Glutamatergic neuron (in vitro differentiated cells): ENCODE data around the gene STK24. TPM values are rescaled to one million over a fixed set of nuclear protein-coding genes. Genes with fewer than 3 reads are reported as not detected.

Source experiments
- DNase-seq: peaks from one replicate; pipeline ENCODE4 v3.0.0; 2022
- H3K27ac Mint-ChIP-seq: one replicate; pipeline ENCODE4 v1.8.0; 2020; ENCODE audit warnings: mild to moderate bottlenecking, mixed read lengths, inconsistent platforms; ENCODE audit not compliant: unreplicated experiment
- H3K27me3 Mint-ChIP-seq: one replicate; pipeline ENCODE4 v1.8.0; 2020; ENCODE audit warnings: mild to moderate bottlenecking, moderate library complexity, mixed read lengths, inconsistent platforms; ENCODE audit not compliant: unreplicated experiment
- H3K36me3 Mint-ChIP-seq: one replicate; pipeline ENCODE4 v1.8.0; 2020; ENCODE audit warnings: mild to moderate bottlenecking, mixed read lengths, inconsistent platforms; ENCODE audit not compliant: unreplicated experiment
- H3K4me1 Mint-ChIP-seq: one replicate; pipeline ENCODE4 v1.8.0; 2020; ENCODE audit warnings: mild to moderate bottlenecking, low read depth, mixed read lengths, inconsistent platforms; ENCODE audit not compliant: unreplicated experiment
- H3K4me3 Mint-ChIP-seq: one replicate; pipeline ENCODE4 v1.8.0; 2020; ENCODE audit warnings: mild to moderate bottlenecking, mixed read lengths, inconsistent platforms; ENCODE audit not compliant: unreplicated experiment
- H3K9me3 Mint-ChIP-seq: one replicate; pipeline ENCODE4 v1.8.0; 2020; ENCODE audit warnings: mild to moderate bottlenecking, moderate library complexity, mixed read lengths, inconsistent platforms; ENCODE audit not compliant: unreplicated experiment
- total RNA-seq: library from RNA; stranded (reverse); fragmentation: NEBNext Ultra II Directional; extraction: Animal tissue kit (Norgen Biotek cat#: 25700); gene quantifications from one replicate; pipeline ENCODE4 v1.2.1, GENCODE V29; 2021; ENCODE audit not compliant: unreplicated experiment
- TF ChIP-seq, protein P1 (sequence below): fragments of 200-600 bp; sonication (generic); IDR thresholded peaks from one replicate; pipeline ENCODE4 v1.5.0; 2021; ENCODE audit not compliant: partially characterized antibody, unreplicated experiment

The STK24 gene
- total RNA-seq, 1 donor from 2014 or later, result 188 TPM

DNA sequence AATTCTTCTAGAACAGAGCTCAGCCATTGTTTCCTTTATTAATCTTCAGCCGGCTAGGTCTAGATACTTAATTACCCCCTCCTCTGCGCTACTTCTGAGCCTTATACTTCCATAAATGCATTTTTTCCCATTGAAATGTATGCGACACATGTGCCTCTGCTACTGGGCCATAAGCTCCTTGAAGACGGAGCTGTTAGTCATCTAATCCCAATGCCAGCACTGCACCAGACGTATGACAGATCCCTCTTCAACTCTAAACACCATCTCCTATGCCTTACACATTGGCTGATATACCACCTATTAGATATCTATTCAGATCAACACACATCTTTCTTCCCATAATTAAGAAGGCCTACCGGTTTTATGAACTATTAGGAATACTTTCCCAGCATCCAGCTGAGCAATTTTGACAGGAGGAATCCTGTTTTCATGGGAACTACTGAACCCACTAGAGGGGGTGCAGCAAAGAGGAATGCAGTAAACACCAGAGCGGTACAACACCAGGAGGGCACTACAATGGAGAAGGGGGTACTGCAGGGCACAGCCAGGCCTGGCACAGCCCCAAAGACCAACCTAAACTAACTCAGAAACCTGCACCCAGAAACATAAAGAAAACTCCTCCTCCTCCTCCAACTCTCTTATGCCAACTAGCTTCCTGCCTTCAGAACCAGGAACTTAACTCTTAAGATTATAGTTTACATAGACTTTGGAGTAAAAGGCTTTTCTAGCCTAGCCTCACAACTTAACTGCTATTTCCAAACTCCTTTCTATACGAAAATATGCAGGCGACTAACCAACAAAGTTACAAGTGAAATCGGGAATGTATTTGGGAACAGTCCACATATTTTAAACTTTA, 18.7 kb downstream of the STK24 start:
- H3K27ac Mint-ChIP-seq, result no peak overlapping the region
- TF ChIP-seq, protein P1, sequence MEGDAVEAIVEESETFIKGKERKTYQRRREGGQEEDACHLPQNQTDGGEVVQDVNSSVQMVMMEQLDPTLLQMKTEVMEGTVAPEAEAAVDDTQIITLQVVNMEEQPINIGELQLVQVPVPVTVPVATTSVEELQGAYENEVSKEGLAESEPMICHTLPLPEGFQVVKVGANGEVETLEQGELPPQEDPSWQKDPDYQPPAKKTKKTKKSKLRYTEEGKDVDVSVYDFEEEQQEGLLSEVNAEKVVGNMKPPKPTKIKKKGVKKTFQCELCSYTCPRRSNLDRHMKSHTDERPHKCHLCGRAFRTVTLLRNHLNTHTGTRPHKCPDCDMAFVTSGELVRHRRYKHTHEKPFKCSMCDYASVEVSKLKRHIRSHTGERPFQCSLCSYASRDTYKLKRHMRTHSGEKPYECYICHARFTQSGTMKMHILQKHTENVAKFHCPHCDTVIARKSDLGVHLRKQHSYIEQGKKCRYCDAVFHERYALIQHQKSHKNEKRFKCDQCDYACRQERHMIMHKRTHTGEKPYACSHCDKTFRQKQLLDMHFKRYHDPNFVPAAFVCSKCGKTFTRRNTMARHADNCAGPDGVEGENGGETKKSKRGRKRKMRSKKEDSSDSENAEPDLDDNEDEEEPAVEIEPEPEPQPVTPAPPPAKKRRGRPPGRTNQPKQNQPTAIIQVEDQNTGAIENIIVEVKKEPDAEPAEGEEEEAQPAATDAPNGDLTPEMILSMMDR, result no peak
- peaks cover 38% of the 10 kb centered on the region for H3K4me1 Mint-ChIP-seq
- peaks cover 2% of the 10 kb centered on the region for H3K27me3 Mint-ChIP-seq
- no peak for DNase-seq
- no peaks in the 10 kb centered on the region for H3K36me3 Mint-ChIP-seq
- peaks cover 7% of the 10 kb centered on the region for H3K9me3 Mint-ChIP-seq
- peak overlapping the region; percentile 50 for H3K4me3 Mint-ChIP-seq

- peaks cover 42% of the 10 kb centered on the region for H3K4me1 Mint-ChIP-seq
- no peak overlapping the region for H3K27ac Mint-ChIP-seq
- peaks cover 5% of the 10 kb centered on the region for H3K27me3 Mint-ChIP-seq
- DNase-seq, result no peak
- no peaks in the 10 kb centered on the region for H3K36me3 Mint-ChIP-seq
- H3K4me3 Mint-ChIP-seq, result no peak overlapping the region
- H3K9me3 Mint-ChIP-seq, result peaks cover 7% of the 10 kb centered on the region
- TF ChIP-seq, protein P1, result no peak
Measured at GRCh38 chr13:98556968-98557631, 19.8 kb downstream of the STK24 start.

- DNase-seq, result no peak
- no peaks in the 10 kb centered on the region for H3K36me3 Mint-ChIP-seq
- H3K9me3 Mint-ChIP-seq, result peaks cover 7% of the 10 kb centered on the region
- peaks cover 41% of the 10 kb centered on the region for H3K4me1 Mint-ChIP-seq
- no peak overlapping the region for H3K27ac Mint-ChIP-seq
- TF ChIP-seq, protein P1, result no peak
- peaks cover 5% of the 10 kb centered on the region for H3K27me3 Mint-ChIP-seq
- H3K4me3 Mint-ChIP-seq, result no peak overlapping the region
Measured at GRCh38 chr13:98556142-98556816, 20.6 kb downstream of the STK24 start.

GRCh38 chr13:98549728-98550317, 27.1 kb downstream of the STK24 start:
- H3K27ac Mint-ChIP-seq, result no peak overlapping the region

More at GRCh38 chr13:98549728-98550317, 27.1 kb downstream of the STK24 start:
- H3K27me3 Mint-ChIP-seq, result peaks cover 13% of the 10 kb centered on the region
- no peak overlapping the region for H3K4me3 Mint-ChIP-seq
- DNase-seq, result no peak
- peaks cover 9% of the 10 kb centered on the region for H3K9me3 Mint-ChIP-seq
- TF ChIP-seq, protein P1, result no peak
- peaks cover 9% of the 10 kb centered on the region for H3K36me3 Mint-ChIP-seq
- H3K4me1 Mint-ChIP-seq, result peaks cover 49% of the 10 kb centered on the region
